WI38 (cell line): Measurements from ENCODE around the gene IL18RAP.

ENCODE experiments used
- H3K4me3 ChIP-seq: 2 replicates; pipeline ENCODE4 v1.5.1; 2011; ENCODE audit warnings: low read depth, mild to moderate bottlenecking, control low read depth, low read length
- CTCF ChIP-seq: IDR thresholded peaks from 2 replicates; pipeline ENCODE4 v1.5.1; 2012; ENCODE audit warnings: low read depth, mild to moderate bottlenecking, control low read depth, low read length

Gene IL18RAP

GRCh38 chr2:102401456-102401855 is 21.5 kb upstream of the IL18RAP start:
- no peak for TF ChIP-seq CTCF
- no peak overlapping the region for H3K4me3 ChIP-seq

GRCh38 chr2:102401865-102402264 is 21.1 kb upstream of the IL18RAP start:
- H3K4me3 ChIP-seq, result no peak overlapping the region
- TF ChIP-seq CTCF, result no peak

- no peak overlapping the region for H3K4me3 ChIP-seq
- no peak for TF ChIP-seq CTCF
Observed at GRCh38 chr2:102410952-102411351, 12.0 kb upstream of the IL18RAP start.

GRCh38 chr2:102412199-102412598 is 10.8 kb upstream of the IL18RAP start:
- TF ChIP-seq CTCF, result no peak

GRCh38 chr2:102417946-102418345 is 5.0 kb upstream of the IL18RAP start:
- no peak overlapping the region for H3K4me3 ChIP-seq
- TF ChIP-seq CTCF, result no peak

More at GRCh38 chr2:102412199-102412598, 10.8 kb upstream of the IL18RAP start:
- H3K4me3 ChIP-seq, result no peak overlapping the region

- no peak overlapping the region for H3K4me3 ChIP-seq
- no peak for TF ChIP-seq CTCF
Observed at GRCh38 chr2:102418421-102418961, 4.5 kb upstream of the IL18RAP start.

GRCh38 chr2:102420290-102420689 is 2.7 kb upstream of the IL18RAP start:
- H3K4me3 ChIP-seq, result no peak overlapping the region
- TF ChIP-seq CTCF, result no peak
